Activated naive CD8-positive, alpha-beta T cell (primary cell): ENCODE measurements around the gene ZNF25.
A peak's percentile ranks its signal among the peaks of the same experiment; 100 is the strongest.
"Not testable (repeated sequence)": the region's sequence is repeated elsewhere in the genome, so short reads cannot be mapped to it uniquely, and the experiment has no call there.

Experiments
- H3K27ac Mint-ChIP-seq: one replicate; pipeline ENCODE4 v1.8.0; 2021; ENCODE audit warnings: mixed read lengths
- H3K27me3 Mint-ChIP-seq: one replicate; pipeline ENCODE4 v1.8.0; 2021; ENCODE audit warnings: mixed read lengths
- H3K36me3 Mint-ChIP-seq: one replicate; pipeline ENCODE4 v1.8.0; 2021; ENCODE audit warnings: mixed read lengths
- H3K4me1 Mint-ChIP-seq: one replicate; pipeline ENCODE4 v1.8.0; 2021; ENCODE audit warnings: low read depth, mixed read lengths
- H3K4me3 Mint-ChIP-seq: one replicate; pipeline ENCODE4 v1.8.0; 2021; ENCODE audit warnings: mild to moderate bottlenecking, mixed read lengths
- H3K9me3 Mint-ChIP-seq: one replicate; pipeline ENCODE4 v1.8.0; 2021; ENCODE audit warnings: low read depth, mixed read lengths

ZNF25 gene

GRCh38 chr10:37976091-37976879, at the start of gene ZNF25:
TSS of gene ZNF25 (minus strand) at chr10:37976647. CDS start at chr10:37971722, 4,925 bp downstream.
- H3K4me1 Mint-ChIP-seq = peaks cover 20% of the 10 kb centered on the region
- H3K9me3 Mint-ChIP-seq = no peaks in the 10 kb centered on the region
- peak within 1 kb of the TSS; percentile 93 for H3K4me3 Mint-ChIP-seq
- peak within 1 kb of the TSS; percentile 95 for H3K27ac Mint-ChIP-seq
- H3K36me3 Mint-ChIP-seq = no peaks in the 10 kb centered on the region
- no peaks in the 10 kb centered on the region for H3K27me3 Mint-ChIP-seq

- peak overlapping the region; percentile 70 for H3K27ac Mint-ChIP-seq
Observed at GRCh38 chr10:38025283-38025682, 48.8 kb upstream of the ZNF25 start.

GRCh38 chr10:38019124-38019523, 42.7 kb upstream of the ZNF25 start:
- not testable (repeated sequence) for H3K27me3 Mint-ChIP-seq, H3K4me3 Mint-ChIP-seq, H3K9me3 Mint-ChIP-seq, H3K27ac Mint-ChIP-seq
- Mint-ChIP-seq H3K36me3 (peaks cover 46% of the 10 kb centered on the region), H3K4me1 (peaks cover 30% of the 10 kb centered on the region)

More at GRCh38 chr10:38025283-38025682, 48.8 kb upstream of the ZNF25 start:
- Mint-ChIP-seq H3K9me3 (peaks cover 3% of the 10 kb centered on the region), H3K4me1 (peaks cover 26% of the 10 kb centered on the region), H3K36me3 (peaks cover 46% of the 10 kb centered on the region), H3K4me3 (no peak overlapping the region), H3K27me3 (no peaks in the 10 kb centered on the region)

- Mint-ChIP-seq H3K4me3 (no peak overlapping the region), H3K36me3 (peaks cover 39% of the 10 kb centered on the region), H3K9me3 (peaks cover 5% of the 10 kb centered on the region), H3K27ac (no peak overlapping the region), H3K27me3 (no peaks in the 10 kb centered on the region), H3K4me1 (peaks cover 48% of the 10 kb centered on the region)
Observed at GRCh38 chr10:38016354-38016753, 39.9 kb upstream of the ZNF25 start.

- Mint-ChIP-seq H3K9me3 (no peaks in the 10 kb centered on the region), H3K4me1 (peaks cover 39% of the 10 kb centered on the region), H3K27me3 (no peaks in the 10 kb centered on the region), H3K27ac (peak within 1 kb of the TSS; percentile 99), H3K36me3 (peaks cover 6% of the 10 kb centered on the region), H3K4me3 (peak within 1 kb of the TSS; percentile 90)
Observed at GRCh38 chr10:38010119-38010903, 33.9 kb upstream of the ZNF25 start, which contains the start of gene ZNF33A. TSS of gene ZNF33A (plus strand) at chr10:38010675. CDS start at chr10:38012342, 1,667 bp downstream.

- Mint-ChIP-seq H3K27ac (no peak overlapping the region), H3K27me3 (no peaks in the 10 kb centered on the region)
Observed at GRCh38 chr10:38007991-38008390, 31.5 kb upstream of the ZNF25 start.

GRCh38 chr10:38007551-38007950, 31.1 kb upstream of the ZNF25 start:
- no peaks in the 10 kb centered on the region for H3K9me3 Mint-ChIP-seq
- no peaks in the 10 kb centered on the region for H3K36me3 Mint-ChIP-seq
- no peak overlapping the region for H3K4me3 Mint-ChIP-seq
- no peaks in the 10 kb centered on the region for H3K27me3 Mint-ChIP-seq
- H3K4me1 Mint-ChIP-seq = peaks cover 21% of the 10 kb centered on the region
- no peak overlapping the region for H3K27ac Mint-ChIP-seq

More at GRCh38 chr10:38007991-38008390, 31.5 kb upstream of the ZNF25 start:
- Mint-ChIP-seq H3K4me3 (no peak overlapping the region), H3K36me3 (no peaks in the 10 kb centered on the region), H3K4me1 (peaks cover 23% of the 10 kb centered on the region), H3K9me3 (no peaks in the 10 kb centered on the region)

- no peak overlapping the region for H3K4me3 Mint-ChIP-seq
- no peaks in the 10 kb centered on the region for H3K9me3 Mint-ChIP-seq
- H3K4me1 Mint-ChIP-seq = no peaks in the 10 kb centered on the region
- no peaks in the 10 kb centered on the region for H3K36me3 Mint-ChIP-seq
- no peaks in the 10 kb centered on the region for H3K27me3 Mint-ChIP-seq
- no peak overlapping the region for H3K27ac Mint-ChIP-seq
Observed at GRCh38 chr10:38003588-38003987, 27.1 kb upstream of the ZNF25 start.

- Mint-ChIP-seq H3K4me3 (no peak overlapping the region), H3K36me3 (no peaks in the 10 kb centered on the region), H3K27me3 (no peaks in the 10 kb centered on the region), H3K9me3 (no peaks in the 10 kb centered on the region), H3K4me1 (no peaks in the 10 kb centered on the region), H3K27ac (no peak overlapping the region)
Observed at GRCh38 chr10:38003026-38003425, 26.6 kb upstream of the ZNF25 start.

GRCh38 chr10:38000474-38000873, 24.0 kb upstream of the ZNF25 start:
- not testable (repeated sequence) for H3K36me3 Mint-ChIP-seq, H3K27ac Mint-ChIP-seq, H3K4me3 Mint-ChIP-seq

GRCh38 chr10:37998920-37999319, 22.5 kb upstream of the ZNF25 start:
- H3K9me3 Mint-ChIP-seq, H3K27ac Mint-ChIP-seq, H3K27me3 Mint-ChIP-seq, H3K4me1 Mint-ChIP-seq, H3K36me3 Mint-ChIP-seq, H3K4me3 Mint-ChIP-seq: not testable (repeated sequence)

More at GRCh38 chr10:38000474-38000873, 24.0 kb upstream of the ZNF25 start:
- not testable (repeated sequence) for H3K4me1 Mint-ChIP-seq, H3K27me3 Mint-ChIP-seq, H3K9me3 Mint-ChIP-seq

- H3K4me3 Mint-ChIP-seq = no peak overlapping the region
- peaks cover 3% of the 10 kb centered on the region for H3K27me3 Mint-ChIP-seq
- no peaks in the 10 kb centered on the region for H3K9me3 Mint-ChIP-seq
- H3K36me3 Mint-ChIP-seq = no peaks in the 10 kb centered on the region
- H3K4me1 Mint-ChIP-seq = no peaks in the 10 kb centered on the region
- no peak overlapping the region for H3K27ac Mint-ChIP-seq
Observed at GRCh38 chr10:37992083-37992482, 15.6 kb upstream of the ZNF25 start.

- Mint-ChIP-seq H3K4me1 (no peaks in the 10 kb centered on the region), H3K9me3 (no peaks in the 10 kb centered on the region), H3K4me3 (no peak overlapping the region), H3K36me3 (no peaks in the 10 kb centered on the region), H3K27me3 (peaks cover 3% of the 10 kb centered on the region), H3K27ac (no peak overlapping the region)
Observed at GRCh38 chr10:37991655-37992054, 15.2 kb upstream of the ZNF25 start.

- no peaks in the 10 kb centered on the region for H3K27me3 Mint-ChIP-seq
- H3K36me3 Mint-ChIP-seq = no peaks in the 10 kb centered on the region
- H3K4me3 Mint-ChIP-seq = peak overlapping the region; percentile 93
- H3K9me3 Mint-ChIP-seq = no peaks in the 10 kb centered on the region
- peaks cover 20% of the 10 kb centered on the region for H3K4me1 Mint-ChIP-seq
- H3K27ac Mint-ChIP-seq = peak overlapping the region; percentile 88
Observed at GRCh38 chr10:37976880-37977203, 395 bp upstream of the ZNF25 start.

GRCh38 chr10:37975401-37975991, 951 bp downstream of the ZNF25 start:
- Mint-ChIP-seq H3K4me1 (peaks cover 23% of the 10 kb centered on the region), H3K4me3 (peak overlapping the region; percentile 93), H3K9me3 (no peaks in the 10 kb centered on the region), H3K27ac (peak overlapping the region; percentile 95), H3K27me3 (no peaks in the 10 kb centered on the region), H3K36me3 (peaks cover 3% of the 10 kb centered on the region)
